ENCODE measurements around the gene PFDN5.
A peak's percentile ranks its signal among the peaks of the same experiment; 100 is the strongest.
"Not testable (repeated sequence)": the region's sequence is repeated elsewhere in the genome, so short reads cannot be mapped to it uniquely, and the experiment has no call there.

The PFDN5 gene

DNA sequence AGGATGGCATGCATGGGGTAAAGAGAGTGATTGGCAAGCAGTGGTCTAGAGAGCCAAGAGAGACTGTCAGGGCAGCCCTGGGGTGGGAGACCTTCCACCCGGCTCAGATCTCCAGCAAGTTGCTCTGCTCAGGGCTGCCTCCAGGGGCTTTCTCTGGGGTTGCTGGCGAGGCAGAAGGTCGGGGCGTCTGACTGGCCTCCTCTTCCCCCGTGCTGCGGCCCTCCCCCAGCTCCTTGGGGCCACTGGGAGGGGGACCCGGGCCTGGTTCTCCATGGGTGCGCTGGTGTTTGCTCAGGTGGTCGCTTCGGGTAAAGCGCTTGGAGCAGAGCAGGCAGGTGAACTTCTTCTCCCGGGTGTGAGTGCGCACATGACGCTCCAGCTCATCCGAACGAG, 32.7 kb downstream of the PFDN5 start:
- no peak for DNase-seq

DNA sequence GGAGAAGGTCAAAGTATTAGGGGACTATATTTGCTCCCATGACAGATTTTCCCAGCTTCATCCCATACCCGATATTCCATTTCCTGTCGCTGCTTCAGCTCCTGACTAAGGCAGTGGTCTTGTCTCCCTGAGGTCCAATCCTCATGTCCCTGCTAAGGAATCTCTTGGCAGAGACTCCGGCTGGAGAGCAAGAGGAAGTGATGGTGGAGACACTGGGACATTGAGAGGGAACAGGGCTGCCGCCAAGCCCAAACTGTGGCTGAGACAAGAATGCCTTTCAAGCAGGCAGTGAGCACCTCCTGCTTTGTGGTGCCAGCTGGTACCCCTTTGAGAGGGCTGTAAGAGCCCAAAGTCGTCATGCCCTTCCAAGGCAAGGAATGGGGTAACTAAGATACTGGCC, 35.3 kb downstream of the PFDN5 start:
- no peak for DNase-seq

DNA sequence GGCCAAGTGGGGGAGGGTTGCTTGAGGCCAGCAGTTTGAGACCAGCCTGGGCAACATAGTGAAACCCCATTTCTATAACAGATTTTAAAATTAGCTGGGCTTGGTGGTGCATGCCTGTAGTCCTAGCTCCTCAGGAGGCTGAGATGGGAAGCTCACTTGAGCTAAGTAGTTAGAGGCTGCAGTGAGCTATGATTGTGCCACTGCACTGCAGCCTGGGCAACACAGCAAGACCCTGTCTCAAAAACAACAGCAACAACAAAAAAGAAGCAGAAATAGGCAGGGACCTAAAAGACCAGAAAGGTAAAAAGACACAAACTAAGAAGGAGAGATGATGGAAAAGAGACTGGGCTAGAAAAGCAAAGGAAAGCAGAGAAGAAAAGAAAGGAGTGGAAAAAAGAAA, 37.0 kb downstream of the PFDN5 start:
- DNase-seq: not testable (repeated sequence)

DNA sequence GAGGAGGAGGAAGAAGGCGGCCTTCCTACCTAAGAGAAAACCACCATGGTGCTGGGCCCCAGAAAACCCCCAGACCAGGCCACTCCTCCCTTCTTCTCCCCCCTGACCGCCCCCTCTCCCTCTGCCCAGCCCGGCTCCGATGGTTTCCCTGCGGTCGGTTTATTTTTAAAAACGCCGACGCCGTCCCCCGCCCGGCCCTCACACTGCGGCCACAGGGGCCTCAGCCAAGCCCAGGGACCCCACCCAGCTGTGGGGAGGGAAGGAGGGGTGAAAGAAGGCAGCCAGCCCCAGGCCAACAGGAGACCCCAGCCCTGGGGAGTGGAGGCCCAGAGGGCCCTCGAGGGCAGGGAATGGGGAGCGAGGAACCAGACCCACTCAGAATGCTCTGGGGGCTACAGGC, 37.4 kb downstream of the PFDN5 start:
- DNase-seq: no peak

DNA sequence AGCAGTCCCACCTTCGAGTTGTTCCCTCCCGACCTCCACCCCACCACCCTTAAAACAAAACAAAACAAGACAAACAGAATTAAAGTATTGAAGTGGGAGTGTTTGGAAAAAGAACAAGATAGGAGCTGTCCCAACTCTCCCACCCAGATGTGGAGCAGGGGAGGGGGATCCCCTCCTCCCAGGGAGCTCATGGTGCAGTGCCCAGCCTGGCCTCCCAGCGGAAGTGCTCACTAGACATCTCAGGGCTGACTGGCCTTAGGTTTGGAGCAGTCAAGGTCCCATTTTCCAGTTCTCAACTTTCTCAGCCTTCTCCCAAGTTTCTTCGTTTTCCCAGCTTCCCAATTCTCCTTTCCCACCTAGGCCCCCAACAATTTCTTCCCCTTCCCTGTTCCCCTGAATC, 37.9 kb downstream of the PFDN5 start:
- no peak for DNase-seq

DNA sequence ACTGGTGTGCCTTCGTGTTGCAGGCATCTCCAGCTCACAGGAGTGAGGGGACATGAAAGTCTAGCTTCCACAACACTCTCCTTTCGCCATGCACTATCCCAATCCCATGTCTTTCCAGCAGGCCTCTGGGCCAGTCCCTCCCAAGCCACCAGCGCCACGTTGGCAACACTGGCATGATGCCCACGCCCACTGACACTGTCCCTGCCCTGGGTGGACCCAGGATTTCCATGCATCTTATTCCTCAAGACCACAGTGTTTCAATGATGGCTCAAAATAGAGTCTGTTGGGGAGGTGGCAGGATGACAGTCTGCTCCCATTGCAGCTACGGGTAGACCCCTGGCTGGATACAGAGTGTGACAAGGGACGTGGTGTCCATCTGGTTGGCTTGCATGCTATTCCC, 38.5 kb downstream of the PFDN5 start:
- DNase-seq: no peak

DNA sequence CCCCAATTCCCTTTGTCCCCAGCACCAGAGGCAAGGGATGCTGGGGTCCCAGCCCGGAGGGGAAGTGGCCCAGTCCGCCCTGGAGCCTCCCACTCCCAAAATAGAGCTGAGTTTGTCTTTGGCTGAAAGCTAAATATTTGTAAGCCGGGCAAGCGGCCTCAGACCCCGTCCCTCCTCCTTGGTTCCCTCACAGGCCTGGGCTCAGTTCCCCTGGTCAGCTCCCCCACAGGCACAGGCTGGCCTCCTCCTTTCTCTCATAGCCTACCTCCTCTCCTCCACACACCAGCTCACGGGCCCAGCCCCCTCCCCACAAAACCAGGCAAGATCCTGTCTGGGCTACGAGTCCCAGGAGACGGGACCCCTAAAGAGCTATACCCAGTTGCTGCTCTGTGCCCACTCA, 39.5 kb downstream of the PFDN5 start:
- no peak for DNase-seq

DNA sequence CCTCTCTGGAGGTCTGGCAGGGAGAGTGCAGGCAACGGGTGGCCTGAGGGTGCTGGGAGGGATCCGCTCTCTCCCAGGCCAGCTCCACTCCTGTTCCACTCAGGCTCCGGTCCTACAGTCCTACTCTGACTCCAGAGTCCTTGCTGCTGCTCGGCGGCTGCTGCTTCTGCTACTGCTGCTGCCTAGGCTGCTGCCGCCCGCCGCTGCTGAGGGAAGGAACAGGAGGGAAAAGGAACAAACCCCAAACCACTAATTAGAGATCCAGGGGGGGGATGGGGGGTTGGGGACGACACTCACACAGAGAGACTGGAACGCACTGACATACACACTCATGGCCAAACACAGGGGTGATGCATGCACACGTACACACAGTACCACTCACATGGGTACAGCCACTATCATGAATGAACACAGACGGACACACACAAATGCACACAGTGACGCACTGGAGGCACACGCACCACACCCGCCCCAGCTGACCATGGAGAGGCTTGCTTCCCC, 40.9 kb downstream of the PFDN5 start, which contains the start of gene SP7:
SP7 (minus strand) TSS at position 174 of the 501 bp plus-strand sequence. CDS start 708 bp downstream, outside the sequence.
- no peak for DNase-seq

DNA sequence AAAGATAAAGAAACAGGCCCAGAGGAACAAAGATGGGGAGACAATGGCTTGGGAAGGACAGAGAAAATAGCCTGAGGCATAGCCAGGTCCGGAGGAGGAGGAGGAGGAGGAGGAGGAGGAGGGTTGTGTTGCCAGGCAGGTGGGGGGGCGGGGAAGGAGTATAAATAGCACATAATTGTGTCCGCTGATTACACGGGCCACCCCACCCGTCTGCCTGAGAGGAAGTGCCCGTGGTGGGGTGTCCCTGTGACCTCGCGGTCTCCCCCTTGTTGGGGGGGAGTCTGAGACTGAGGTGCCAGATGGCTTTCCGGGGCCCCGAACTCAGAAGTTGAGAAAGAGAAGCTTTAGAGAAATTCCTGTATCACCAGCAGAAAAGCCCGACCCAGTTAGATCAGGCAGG, 42.7 kb downstream of the PFDN5 start:
- no peak for DNase-seq

DNA sequence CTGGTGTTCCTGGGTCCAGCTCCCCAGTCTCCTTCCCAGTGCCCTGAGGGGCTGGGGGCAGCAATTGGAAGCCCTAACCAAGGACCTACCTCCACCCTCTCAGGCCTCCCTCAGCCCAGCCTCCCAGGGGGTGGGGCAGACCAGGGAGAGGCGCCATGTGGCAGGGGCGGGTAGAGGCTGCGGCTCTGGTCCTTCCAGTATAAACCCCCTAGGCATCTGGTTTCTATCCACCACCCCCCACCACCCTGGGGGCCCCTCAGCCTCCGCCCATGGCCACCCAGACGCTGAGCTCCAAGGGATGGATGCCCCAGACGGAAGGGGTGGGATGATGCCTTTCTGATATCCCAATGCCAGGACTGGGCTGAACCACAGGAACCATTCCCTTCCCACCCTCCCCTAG, 43.6 kb downstream of the PFDN5 start:
- no peak for DNase-seq

DNA sequence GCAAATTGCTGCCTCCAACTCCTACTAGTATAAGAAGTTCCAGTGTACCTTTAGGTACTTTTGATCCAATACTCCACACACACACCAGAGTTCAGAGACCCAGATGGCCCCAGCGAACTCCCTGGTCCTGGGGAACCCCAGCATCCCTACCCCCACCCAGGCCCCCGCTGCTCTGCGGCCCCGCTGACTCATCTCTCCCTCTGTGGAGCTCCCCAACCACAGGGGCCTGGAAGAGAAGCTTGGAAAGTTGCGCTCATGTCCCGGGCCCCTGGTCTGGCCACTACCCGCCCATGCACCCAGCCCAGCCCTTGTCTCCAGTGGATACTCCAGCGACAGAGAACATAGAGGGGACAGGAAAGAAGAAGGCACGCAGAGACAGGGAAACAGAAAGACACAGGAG, 45.1 kb downstream of the PFDN5 start:
- no peak for DNase-seq

DNA sequence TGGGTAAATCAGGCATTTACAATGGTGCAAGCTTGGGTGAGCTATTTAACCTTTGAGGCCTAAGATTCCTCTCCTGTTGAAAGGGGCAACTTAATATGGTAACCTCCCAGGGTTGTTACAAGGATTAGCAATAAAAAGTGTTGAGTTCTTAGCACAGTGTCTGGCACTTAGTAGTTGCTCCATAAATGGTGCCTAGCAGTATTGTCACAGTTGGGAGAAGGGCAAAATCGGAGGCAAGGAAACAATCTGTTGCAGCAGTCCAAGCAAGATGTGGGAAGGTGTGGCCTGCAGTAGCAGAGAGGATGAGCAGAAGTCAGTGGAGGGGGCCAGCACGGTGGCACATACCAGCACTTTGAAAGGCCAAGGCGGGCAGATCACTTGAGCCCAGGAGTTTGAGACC, 48.1 kb downstream of the PFDN5 start:
- no peak for DNase-seq

DNA sequence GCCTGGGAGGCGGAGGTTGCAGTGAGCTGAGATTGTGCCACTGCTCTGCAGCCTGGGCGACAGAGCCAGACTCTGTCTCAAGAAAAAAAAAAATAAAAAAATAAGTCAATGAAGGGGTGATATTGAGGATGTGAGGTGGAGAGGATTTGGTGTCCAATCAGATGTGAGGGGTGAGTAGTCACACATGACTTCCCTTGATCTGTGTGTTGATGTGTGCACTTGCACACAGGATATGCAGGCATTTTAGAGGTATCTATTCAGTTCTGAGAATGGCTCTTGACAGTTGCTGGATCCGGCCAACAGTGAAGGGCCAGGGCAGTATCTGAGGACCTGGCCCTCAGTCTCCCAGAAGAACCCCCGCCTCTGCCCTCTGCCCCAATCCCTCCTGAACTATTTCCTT, 48.6 kb downstream of the PFDN5 start:
- no peak for DNase-seq

DNA sequence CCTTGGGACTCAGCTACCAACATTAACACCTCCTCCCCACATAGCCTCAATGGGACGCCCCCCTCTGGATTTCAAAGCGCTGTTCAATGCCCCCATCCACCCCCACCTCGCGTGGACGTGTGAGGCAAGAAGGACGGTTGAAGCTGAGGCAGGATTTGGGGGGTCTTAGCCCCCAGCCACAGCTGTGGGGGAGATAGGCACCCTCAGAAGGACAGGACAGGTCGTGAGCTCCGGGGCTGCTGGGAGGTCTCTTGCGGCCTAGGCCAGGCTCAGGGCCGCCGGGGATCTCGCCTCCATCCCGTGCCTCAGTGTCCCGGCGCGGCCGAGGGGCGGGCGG, 49.1 kb downstream of the PFDN5 start:
- DNase-seq: peak in 1 of 2 experiments; percentile 6

DNA sequence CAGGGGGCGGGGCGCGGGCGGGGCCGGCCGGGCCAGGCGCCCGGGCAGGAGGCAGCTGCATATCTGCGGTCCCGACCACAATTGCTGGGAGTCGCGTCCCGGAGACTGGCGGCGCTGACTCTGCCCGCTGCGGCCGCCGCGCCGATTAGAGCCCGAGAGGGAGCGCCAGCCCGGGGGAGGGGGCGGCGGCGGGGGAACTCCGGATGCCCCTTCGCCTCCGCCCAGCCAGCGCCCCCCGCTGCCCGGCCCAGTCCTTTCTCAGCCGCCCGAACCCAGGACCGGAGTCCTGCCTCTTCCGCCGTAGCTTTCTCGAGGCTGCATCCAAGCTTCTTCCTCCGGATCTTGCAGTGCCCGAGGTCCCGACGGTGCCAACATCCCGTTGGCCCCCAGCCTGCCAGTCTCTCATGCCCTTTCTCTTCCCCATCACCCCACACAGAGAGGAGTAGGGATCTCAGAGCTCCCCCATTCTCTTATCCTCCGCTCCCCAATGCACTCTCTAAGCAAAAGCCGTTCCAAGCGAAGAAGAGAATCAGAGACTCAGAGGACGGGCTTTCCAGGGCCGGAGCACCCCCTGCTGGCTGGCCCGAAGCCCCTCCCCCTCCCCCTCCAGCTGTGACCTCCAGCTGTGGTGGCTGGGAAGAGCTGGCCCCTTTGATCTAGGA, 49.6 kb downstream of the PFDN5 start:
- DNase-seq: peak; percentile 28 to 35

DNA sequence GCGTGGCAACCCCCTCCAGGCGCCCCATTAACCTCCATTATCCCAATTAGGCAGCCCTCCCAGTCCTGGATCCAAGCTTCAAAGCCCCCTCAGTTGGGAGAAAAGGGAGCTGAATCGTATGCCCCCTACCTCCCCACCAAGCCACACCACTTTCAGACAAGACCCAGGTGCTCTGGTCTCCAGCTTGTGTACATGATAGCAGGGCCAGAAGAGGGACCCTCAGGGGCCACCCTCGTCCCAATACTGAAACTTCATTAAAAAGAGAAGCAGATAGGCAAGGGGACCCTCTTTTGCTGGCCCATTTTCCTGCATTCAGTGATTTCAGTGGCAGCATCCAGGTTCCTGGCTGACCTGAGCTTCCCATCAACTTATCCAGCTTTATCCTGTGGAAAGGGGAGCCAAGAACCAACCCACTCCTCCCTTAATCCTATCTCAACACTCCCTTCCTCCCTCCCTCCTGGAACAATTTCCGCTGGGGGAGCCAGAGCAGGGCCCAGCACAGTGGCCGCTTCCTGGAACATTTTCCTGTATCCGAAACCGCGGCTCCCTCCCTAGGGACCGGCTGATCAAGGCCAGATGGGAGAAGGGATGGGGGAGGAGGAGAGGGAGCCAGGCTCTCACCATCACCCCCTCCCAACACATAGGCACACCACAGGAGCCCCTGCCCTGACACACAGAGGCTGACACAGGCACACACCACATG, 50.3 kb downstream of the PFDN5 start:
- DNase-seq: no peak

DNA sequence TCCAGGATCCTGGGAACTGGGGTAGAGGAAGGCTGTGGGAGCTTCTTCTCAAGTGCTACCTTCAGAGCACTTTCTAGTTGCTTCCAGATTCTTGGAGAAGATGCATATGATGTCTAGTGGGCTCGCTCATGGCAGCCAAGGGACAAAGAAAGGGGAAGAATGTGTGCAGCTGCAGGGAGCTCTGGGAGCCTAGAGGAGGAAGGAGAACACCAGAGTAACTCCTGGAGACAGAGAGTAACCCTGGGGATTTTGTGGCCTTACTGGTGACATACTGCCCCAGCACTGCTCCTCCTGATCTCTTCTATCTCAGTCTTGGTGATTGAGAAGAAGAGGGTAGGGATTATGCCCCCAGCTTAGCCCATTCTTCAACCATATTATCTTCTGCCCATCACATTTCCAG, 51.1 kb downstream of the PFDN5 start:
- DNase-seq: no peak

DNA sequence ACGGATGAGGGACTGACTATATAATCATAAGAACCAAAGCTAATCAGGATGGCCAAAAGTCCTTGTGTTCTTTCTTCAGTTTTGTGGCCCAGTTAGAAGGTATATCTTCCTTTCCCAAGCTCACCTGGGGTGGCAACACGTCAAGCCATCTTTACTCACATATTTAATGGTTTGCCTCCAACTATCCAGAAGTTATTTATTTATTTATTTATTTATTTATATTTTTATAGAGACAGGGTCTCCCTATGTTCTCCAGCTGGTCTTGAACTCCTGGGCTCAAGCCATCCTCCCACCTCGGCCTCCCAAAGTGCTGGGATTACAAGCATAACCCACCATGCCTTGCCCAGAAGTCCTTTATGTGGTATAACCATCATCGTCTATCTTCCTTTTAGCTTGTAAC, 52.6 kb downstream of the PFDN5 start:
- DNase-seq: no peak
